Suppressor macrophage treated with lipopolysaccharide for 4 hours (primary cell): ENCODE measurements around the gene ETDC.
A peak's percentile ranks its signal among the peaks of the same experiment; 100 is the strongest.

Source experiments
- DNase-seq: peaks from one replicate; pipeline ENCODE4 v3.0.0-alpha.2; 2020

The ETDC gene

GRCh38 chrX:135347381-135348016 lies 38.2 kb downstream of the ETDC start:
- peak; percentile 47 for DNase-seq

- no peak for DNase-seq
These were observed 45.0 kb downstream of the ETDC start for GRCh38 chrX:135354288-135354687.
